ENCODE measurements around the gene FAM180B. TPM values are rescaled to one million over a fixed set of nuclear protein-coding genes. Genes with fewer than 3 reads are reported as not detected.

The FAM180B gene
- total and polyA plus RNA-seq, 2 experiments from 2014 or later: not detected

GRCh38 chr11:47593934-47594855, 7.7 kb downstream of the FAM180B start, which contains the start of gene C1QTNF4 (continued):
- no peak for TF ChIP-seq ZNF462 (CRISPR knock-in tag; IDR thresholded peaks at IDR 0.05)

- Mint-ChIP-seq H3K27ac (no peak overlapping the region), H3K4me1 (peaks cover 27% of the 10 kb centered on the region), H3K9me3 (no peaks in the 10 kb centered on the region), H3K36me3 (ENCODE audit: low read depth) (no peaks in the 10 kb centered on the region), H3K4me3 (peak overlapping the region; percentile 69; the same call in 1 of the 3 replicates), H3K27me3 (ENCODE audit: insufficient read depth, low read depth, poor library complexity) (peaks cover 45% of the 10 kb centered on the region)
- ATAC-seq (peak; percentile 4; the same call in 2 of the 3 replicates), DNase-seq (ENCODE audit: low spot score) (no peak)
- Histone ChIP-seq H3K27me3 (ENCODE audit: insufficient read depth) (peaks cover 58% of the 10 kb centered on the region), H2AFZ (peak overlapping the region; percentile 100), H3K4me2 (peak overlapping the region; percentile 99; the same call in 1 of the 2 replicates), H3F3A (replicated peaks; ENCODE audit: low read depth) (no peaks in the 10 kb centered on the region), H4K20me1 (replicated peaks; ENCODE audit: insufficient read depth) (0 out of 2 replicates have a peak, but pooled peaks cover 5% of the 10 kb centered on the region), H3K4me1 (ENCODE audit: insufficient read depth) (peaks cover 23% of the 10 kb centered on the region), H3K4me3 (peak overlapping the region; percentile 96; the same call in 1 of the 2 replicates), H3K36me3 (ENCODE audit: insufficient read depth) (no peaks in the 10 kb centered on the region), H3K79me2 (replicated peaks; ENCODE audit: insufficient read depth) (no peaks in the 10 kb centered on the region), H3K27ac (ENCODE audit: low read depth) (no peak overlapping the region), H3K9me2 (ENCODE audit: insufficient read depth) (0 out of 2 replicates have a peak, but pooled peaks cover 6% of the 10 kb centered on the region)
- TF ChIP-seq STAT1 (IDR thresholded peaks at IDR 0.05; ENCODE audit: unreplicated experiment) (no peak), POLR2AphosphoS5 (IDR thresholded peaks at IDR 0.05; ENCODE audit: low read depth) (no peak), NANOG (IDR thresholded peaks at IDR 0.05; ENCODE audit: borderline replicate concordance) (no peak), EZH2 (IDR thresholded peaks at IDR 0.05; ENCODE audit: low read depth, unreplicated experiment) (no peak), EZH2phosphoT487 (IDR thresholded peaks at IDR 0.05; ENCODE audit: unreplicated experiment) (no peak), ZNF114 (CRISPR knock-in tag; IDR thresholded peaks at IDR 0.05) (no peak)
Measured at GRCh38 chr11:47595029-47595428, 8.6 kb downstream of the FAM180B start.
